ENCODE results near the gene SERINC5. TPM values are rescaled to one million over a fixed set of nuclear protein-coding genes. Genes with fewer than 3 reads are reported as not detected.

The SERINC5 gene
- total RNA-seq, 4 donors from 2014 or later = 9.7 to 21.7 (median 17.3) TPM

DNA sequence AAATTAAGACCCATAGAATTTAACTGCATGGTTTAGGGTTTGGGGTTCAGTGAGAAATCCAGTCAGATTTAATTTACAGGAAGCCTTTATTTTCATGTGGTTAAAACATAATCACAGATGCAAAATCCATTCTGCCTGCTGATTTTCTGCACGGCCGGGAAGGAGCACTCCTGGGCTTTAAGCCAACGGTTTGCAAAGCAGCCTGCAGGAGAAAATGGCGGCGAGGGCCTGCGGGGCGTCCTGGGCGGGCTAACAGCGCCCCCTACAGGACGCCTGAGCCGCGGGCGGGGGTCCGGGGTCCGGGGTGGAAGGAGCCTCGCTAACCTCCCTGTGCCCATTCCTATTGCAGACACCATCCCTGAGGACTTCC is 173.1 kb downstream of the SERINC5 start:
- TF ChIP-seq, protein P1, sequence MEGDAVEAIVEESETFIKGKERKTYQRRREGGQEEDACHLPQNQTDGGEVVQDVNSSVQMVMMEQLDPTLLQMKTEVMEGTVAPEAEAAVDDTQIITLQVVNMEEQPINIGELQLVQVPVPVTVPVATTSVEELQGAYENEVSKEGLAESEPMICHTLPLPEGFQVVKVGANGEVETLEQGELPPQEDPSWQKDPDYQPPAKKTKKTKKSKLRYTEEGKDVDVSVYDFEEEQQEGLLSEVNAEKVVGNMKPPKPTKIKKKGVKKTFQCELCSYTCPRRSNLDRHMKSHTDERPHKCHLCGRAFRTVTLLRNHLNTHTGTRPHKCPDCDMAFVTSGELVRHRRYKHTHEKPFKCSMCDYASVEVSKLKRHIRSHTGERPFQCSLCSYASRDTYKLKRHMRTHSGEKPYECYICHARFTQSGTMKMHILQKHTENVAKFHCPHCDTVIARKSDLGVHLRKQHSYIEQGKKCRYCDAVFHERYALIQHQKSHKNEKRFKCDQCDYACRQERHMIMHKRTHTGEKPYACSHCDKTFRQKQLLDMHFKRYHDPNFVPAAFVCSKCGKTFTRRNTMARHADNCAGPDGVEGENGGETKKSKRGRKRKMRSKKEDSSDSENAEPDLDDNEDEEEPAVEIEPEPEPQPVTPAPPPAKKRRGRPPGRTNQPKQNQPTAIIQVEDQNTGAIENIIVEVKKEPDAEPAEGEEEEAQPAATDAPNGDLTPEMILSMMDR (IDR thresholded peaks at IDR 0.05; ENCODE audit: low read depth) = no peak

DNA sequence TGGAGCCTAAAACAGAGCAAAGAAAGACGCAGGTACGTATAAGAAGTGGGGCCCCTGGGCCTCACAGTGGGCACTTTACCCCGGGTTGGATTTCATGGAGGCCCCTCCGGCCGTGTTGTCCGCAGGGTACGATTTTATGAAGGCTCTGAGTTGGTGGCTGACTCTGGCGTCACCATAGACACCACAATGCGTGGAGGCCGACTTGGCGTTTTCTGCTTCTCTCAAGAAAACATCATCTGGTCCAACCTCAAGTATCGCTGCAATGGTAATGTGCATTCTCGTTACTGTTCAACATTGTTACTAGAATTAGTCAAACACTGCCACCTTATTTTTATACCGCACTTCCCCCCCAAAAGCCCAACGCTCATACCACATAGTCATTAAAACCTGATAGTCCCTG is 173.6 kb downstream of the SERINC5 start:
- TF ChIP-seq, protein P1 (IDR thresholded peaks at IDR 0.05; ENCODE audit: low read depth) = no peak

DNA sequence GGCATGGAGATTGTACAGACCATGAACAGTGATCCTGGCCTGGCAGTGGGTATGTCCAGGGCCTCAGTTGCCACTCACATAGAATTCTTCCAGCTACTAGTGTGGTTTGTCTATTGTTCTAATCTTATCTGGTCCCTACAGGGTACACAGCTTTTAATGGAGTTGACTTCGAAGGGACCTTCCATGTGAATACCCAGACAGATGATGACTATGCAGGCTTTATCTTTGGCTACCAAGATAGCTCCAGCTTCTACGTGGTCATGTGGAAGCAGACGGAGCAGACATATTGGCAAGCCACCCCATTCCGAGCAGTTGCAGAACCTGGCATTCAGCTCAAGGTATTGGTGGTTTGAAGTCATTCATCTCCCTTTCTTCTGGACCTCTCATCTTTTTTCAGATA is 176.9 kb downstream of the SERINC5 start:
- TF ChIP-seq, protein P1 (IDR thresholded peaks at IDR 0.05; ENCODE audit: low read depth) = no peak

DNA sequence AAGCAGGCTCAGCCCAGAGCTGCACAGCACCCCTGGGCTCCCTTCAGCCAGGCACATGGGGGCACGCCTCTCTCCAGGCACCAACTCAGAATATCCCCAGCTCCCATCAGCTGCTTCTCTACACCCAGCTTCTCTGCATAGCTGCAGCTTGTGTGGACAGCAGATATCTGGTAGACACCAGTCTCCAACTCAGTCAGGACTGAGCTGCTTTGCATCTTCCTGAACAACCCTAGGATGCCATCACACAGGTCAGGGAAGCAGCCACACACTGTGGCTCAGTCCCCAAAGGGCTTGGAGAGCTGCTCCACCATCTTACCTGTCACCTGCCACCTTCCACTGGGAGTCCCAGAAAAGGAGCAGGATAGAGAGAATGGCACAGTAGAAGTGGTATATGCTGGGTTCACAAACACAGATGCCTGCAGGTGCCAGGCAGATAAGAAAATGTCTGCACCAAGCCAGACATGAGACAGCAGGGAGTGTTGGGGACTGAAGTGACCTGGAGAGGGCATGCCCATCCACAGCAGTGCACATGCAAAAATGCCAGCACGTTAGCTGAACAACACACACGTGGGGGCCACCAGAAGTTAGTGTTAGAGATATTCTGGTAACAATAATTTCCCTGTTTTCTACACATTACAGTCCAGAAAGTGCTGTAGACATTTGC is 178.7 kb downstream of the SERINC5 start:
- TF ChIP-seq, protein P1 (IDR thresholded peaks at IDR 0.05; ENCODE audit: low read depth) = no peak

DNA sequence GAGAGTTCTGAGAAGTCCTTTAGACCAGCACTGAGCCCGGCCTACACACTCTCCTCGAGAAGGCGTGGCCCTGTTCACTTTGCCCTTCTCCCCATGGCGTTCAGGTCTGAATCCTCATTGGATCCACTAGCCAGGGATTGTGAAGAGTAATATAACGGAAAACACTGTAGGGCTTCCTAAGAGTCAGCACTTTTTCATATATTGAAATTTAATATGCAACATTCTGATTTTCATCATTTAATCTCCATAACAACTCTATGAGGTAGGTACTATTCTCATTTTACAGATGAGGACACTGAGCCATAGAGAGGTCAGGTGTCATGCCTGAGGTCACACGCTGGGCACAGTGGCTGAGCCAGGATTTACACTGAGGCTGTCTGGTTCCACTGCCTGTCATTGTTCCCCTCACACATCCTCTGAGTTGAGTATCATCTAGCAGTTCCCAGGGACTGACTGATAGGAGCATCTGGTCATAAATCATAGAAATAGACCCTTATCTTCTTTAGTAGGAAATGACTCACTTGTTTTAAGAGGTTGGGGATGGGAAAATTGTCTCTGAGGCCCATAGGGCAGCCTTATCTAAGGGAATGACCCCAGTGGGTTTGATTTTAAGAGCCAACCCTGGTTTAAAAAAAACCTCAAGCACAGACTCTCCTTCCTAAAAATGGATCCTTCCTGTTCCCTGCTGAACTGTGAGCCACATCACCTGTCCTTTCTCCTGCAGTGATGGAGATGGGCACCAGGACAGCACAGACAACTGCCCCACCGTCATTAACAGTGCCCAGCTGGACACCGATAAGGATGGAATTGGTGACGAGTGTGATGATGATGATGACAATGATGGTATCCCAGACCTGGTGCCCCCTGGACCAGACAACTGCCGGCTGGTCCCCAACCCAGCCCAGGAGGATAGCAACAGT is 179.5 kb downstream of the SERINC5 start:
- TF ChIP-seq, protein P1 (IDR thresholded peaks at IDR 0.05; ENCODE audit: low read depth) = no peak

DNA sequence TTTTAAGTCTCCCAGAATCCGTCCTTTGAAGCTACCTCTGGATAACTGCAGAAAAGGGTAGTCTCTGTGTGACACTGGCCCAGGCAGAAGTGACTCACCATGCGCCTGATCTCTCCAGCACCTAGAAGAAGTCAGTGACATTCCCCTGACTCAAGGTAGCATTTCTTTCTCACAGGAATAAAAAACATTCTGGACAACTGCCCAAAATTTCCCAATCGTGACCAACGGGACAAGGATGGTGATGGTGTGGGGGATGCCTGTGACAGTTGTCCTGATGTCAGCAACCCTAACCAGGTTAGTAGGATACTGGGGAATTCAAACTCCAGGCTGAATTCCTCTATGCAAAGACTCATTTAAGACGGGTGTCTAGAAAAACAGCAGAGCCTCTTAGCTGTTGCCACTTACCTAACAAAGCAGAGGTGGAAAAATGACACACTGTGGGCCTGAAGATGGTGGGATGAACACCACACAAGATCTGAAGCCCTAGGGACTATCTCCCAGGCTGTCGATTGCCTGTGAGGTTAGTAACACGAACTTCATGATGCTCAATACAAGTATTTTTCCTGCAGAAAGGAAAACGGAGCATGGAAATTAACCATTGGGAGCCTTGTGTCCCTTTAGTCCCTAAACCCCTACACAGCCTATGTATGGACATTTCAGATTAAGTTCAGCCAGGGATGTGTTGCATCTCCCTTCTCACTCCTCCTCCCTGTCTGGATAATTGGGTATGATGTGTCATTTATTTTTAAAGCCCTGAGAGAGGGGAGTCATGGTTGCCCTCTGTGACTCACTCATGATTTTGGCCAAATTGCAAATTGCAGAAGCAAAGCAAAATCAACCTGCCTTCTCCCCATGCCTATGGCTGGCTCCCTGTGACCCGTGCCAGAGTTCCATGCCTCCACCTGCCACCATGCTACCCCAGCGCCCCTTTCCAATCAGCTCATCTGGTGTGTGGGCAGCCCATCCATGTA is 183.5 kb downstream of the SERINC5 start:
- TF ChIP-seq, protein P1 (IDR thresholded peaks at IDR 0.05; ENCODE audit: low read depth) = no peak

Data from subcutaneous adipose tissue (tissue), 4 donors.